Measurements from ENCODE around the gene CFAP90.

DNA sequence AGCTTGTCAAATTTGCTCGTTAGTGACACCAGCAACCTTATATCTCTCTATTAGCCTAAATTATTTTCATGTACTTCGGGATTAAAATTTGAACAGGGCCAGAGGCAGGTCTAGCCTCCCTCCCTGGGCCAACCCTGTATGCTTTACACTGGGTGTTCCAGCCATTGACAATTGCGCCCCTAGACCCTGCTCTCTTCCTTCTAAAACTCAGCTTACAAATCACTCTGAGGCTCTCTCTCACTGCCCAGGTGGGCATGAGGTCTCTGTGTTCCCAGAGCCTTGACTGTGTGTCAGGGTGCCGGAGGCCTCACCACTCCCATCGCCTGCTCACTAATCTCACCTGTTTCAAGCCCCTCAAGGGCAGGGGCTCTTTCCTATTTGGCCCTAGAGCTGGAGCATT is 6.4 kb upstream of the CFAP90 start:
- TF ChIP-seq, protein P1, sequence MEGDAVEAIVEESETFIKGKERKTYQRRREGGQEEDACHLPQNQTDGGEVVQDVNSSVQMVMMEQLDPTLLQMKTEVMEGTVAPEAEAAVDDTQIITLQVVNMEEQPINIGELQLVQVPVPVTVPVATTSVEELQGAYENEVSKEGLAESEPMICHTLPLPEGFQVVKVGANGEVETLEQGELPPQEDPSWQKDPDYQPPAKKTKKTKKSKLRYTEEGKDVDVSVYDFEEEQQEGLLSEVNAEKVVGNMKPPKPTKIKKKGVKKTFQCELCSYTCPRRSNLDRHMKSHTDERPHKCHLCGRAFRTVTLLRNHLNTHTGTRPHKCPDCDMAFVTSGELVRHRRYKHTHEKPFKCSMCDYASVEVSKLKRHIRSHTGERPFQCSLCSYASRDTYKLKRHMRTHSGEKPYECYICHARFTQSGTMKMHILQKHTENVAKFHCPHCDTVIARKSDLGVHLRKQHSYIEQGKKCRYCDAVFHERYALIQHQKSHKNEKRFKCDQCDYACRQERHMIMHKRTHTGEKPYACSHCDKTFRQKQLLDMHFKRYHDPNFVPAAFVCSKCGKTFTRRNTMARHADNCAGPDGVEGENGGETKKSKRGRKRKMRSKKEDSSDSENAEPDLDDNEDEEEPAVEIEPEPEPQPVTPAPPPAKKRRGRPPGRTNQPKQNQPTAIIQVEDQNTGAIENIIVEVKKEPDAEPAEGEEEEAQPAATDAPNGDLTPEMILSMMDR (IDR thresholded peaks at IDR 0.05; ENCODE audit: insufficient read depth, low read length, poor library complexity, severe bottlenecking), result no peak
- TF ChIP-seq EZH2phosphoT487 (conservative IDR thresholded peaks at IDR 0.05; ENCODE audit: low read length), result no peak
